SK-N-SH treated with all-trans-retinoic acid at 6 μM for 48 hours (cell line): ENCODE results near the gene UBA1.

Experiments
- ATAC-seq: fragments of 200-7000 bp; cut with Tn5 transposase; 3 replicates; pipeline ENCODE4 v1.9.1; 2020; ENCODE audit warnings: mild to moderate bottlenecking, moderate library complexity
- CREB5 ChIP-seq: fragments of 250-450 bp; sonication (Bioruptor Pico); IDR thresholded peaks from 2 replicates; pipeline ENCODE4 v1.5.1; 2020; ENCODE audit warnings: low read depth, mild to moderate bottlenecking, moderate library complexity
- CSDC2 ChIP-seq: fragments of 250-450 bp; sonication (Bioruptor Pico); IDR thresholded peaks from 2 replicates; pipeline ENCODE4 v1.5.0; 2020; ENCODE audit warnings: mild to moderate bottlenecking, moderate library complexity
- CSRNP3 ChIP-seq: fragments of 250-450 bp; sonication (Bioruptor Pico); IDR thresholded peaks from 2 replicates; pipeline ENCODE4 v1.5.1; 2021; ENCODE audit warnings: mild to moderate bottlenecking, moderate library complexity
- ESRRG ChIP-seq: fragments of 250-450 bp; sonication (Bioruptor Pico); IDR thresholded peaks from 2 replicates; pipeline ENCODE4 v1.6.1; 2021; ENCODE audit warnings: mild to moderate bottlenecking
- GLIS3 ChIP-seq: fragments of 250-450 bp; sonication (Bioruptor Pico); IDR thresholded peaks from 2 replicates; pipeline ENCODE4 v1.5.0; 2020; ENCODE audit warnings: mild to moderate bottlenecking, moderate library complexity
- ISL1 ChIP-seq: fragments of 250-450 bp; sonication (Bioruptor Pico); IDR thresholded peaks from 2 replicates; pipeline ENCODE4 v2.1.2; 2022; ENCODE audit warnings: mild to moderate bottlenecking, moderate library complexity
- OSR1 ChIP-seq: fragments of 250-450 bp; sonication (Bioruptor Pico); IDR thresholded peaks from 2 replicates; pipeline ENCODE4 v1.8.0; 2022; ENCODE audit warnings: moderate library complexity, mild to moderate bottlenecking, inconsistent platforms
- PATZ1 ChIP-seq: fragments of 250-450 bp; sonication (Bioruptor Pico); IDR thresholded peaks from 2 replicates; pipeline ENCODE4 v1.8.0; 2020; ENCODE audit warnings: mild to moderate bottlenecking, moderate library complexity, borderline replicate concordance
- POU6F1 ChIP-seq: fragments of 250-450 bp; sonication (Bioruptor Pico); IDR thresholded peaks from 2 replicates; pipeline ENCODE4 v1.8.0; 2021; ENCODE audit warnings: low read depth, mild to moderate bottlenecking, moderate library complexity, borderline replicate concordance
- PPARA ChIP-seq: fragments of 250-450 bp; sonication (Bioruptor Pico); IDR thresholded peaks from 2 replicates; pipeline ENCODE4 v1.5.0; 2020; ENCODE audit warnings: mild to moderate bottlenecking, borderline replicate concordance
- RARB ChIP-seq: fragments of 250-450 bp; sonication (Bioruptor Pico); IDR thresholded peaks from 2 replicates; pipeline ENCODE4 v1.8.0; 2021; ENCODE audit warnings: mild to moderate bottlenecking, moderate library complexity
- SNAI2 ChIP-seq: fragments of 250-450 bp; sonication (Bioruptor Pico); IDR thresholded peaks from 2 replicates; pipeline ENCODE4 v1.5.0; 2020; ENCODE audit warnings: mild to moderate bottlenecking, moderate library complexity
- TCF4 ChIP-seq: fragments of 250-450 bp; sonication (Bioruptor Pico); IDR thresholded peaks from 2 replicates; pipeline ENCODE4 v1.8.0; 2021; ENCODE audit warnings: mild to moderate bottlenecking, moderate library complexity, borderline replicate concordance
- TOX ChIP-seq: fragments of 250-450 bp; sonication (Bioruptor Pico); IDR thresholded peaks from 2 replicates; pipeline ENCODE4 v1.8.0; 2021; ENCODE audit warnings: mild to moderate bottlenecking, moderate library complexity, borderline replicate concordance
- TSHZ2 ChIP-seq: fragments of 250-450 bp; sonication (Bioruptor Pico); IDR thresholded peaks from 2 replicates; pipeline ENCODE4 v1.5.0; 2020; ENCODE audit warnings: mild to moderate bottlenecking, moderate library complexity
- ZC3H10 ChIP-seq: fragments of 250-450 bp; sonication (Bioruptor Pico); IDR thresholded peaks from 2 replicates; pipeline ENCODE4 v1.5.1; 2021; ENCODE audit warnings: mild to moderate bottlenecking, moderate library complexity
- ZFP30 ChIP-seq: fragments of 450-650 bp; formaldehyde crosslinking; IDR thresholded peaks from 2 replicates; pipeline ENCODE4 v1.5.0; 2022; ENCODE audit warnings: mild to moderate bottlenecking, moderate library complexity
- ZNF565 ChIP-seq: fragments of 450-650 bp; formaldehyde crosslinking; conservative IDR thresholded peaks from 2 replicates; pipeline ENCODE4 v1.5.0; 2020; ENCODE audit warnings: low read depth, mild to moderate bottlenecking, moderate library complexity
- ZNF70 ChIP-seq: fragments of 450-650 bp; formaldehyde crosslinking; IDR thresholded peaks from 2 replicates; pipeline ENCODE4 v1.5.0; 2020; ENCODE audit warnings: mild to moderate bottlenecking, moderate library complexity
- ZNF8 ChIP-seq: fragments of 450-650 bp; formaldehyde crosslinking; IDR thresholded peaks from 2 replicates; pipeline ENCODE4 v1.5.0; 2020; ENCODE audit warnings: mild to moderate bottlenecking, moderate library complexity

The UBA1 gene

GRCh38 chrX:47156611-47157520 is 36.8 kb upstream of the UBA1 start:
- no peak for ATAC-seq
- TF ChIP-seq CSRNP3 (CRISPR knock-in tag) (no peak), RARB (no peak), CREB5 (no peak), ZNF8 (CRISPR knock-in tag) (no peak), TCF4 (no peak), ISL1 (no peak), SNAI2 (CRISPR knock-in tag) (no peak)

- no peak for ATAC-seq
- TF ChIP-seq PPARA (no peak), TSHZ2 (CRISPR knock-in tag) (no peak), ZNF565 (CRISPR knock-in tag) (no peak), TCF4 (no peak), TOX (no peak), ZNF8 (CRISPR knock-in tag) (no peak), CSRNP3 (CRISPR knock-in tag) (no peak), PATZ1 (CRISPR knock-in tag) (no peak), GLIS3 (CRISPR knock-in tag) (no peak), CSDC2 (no peak), ESRRG (CRISPR knock-in tag) (no peak), CREB5 (no peak), OSR1 (no peak), ZFP30 (CRISPR knock-in tag) (no peak), POU6F1 (no peak), ZNF70 (CRISPR knock-in tag) (no peak), SNAI2 (CRISPR knock-in tag) (no peak), ISL1 (no peak), ZC3H10 (no peak)
Observed at GRCh38 chrX:47158131-47158530, 35.5 kb upstream of the UBA1 start.
